OCI-LY7 (cell line): ENCODE measurements around the gene DNAH8. TPM values are rescaled to one million over a fixed set of nuclear protein-coding genes. Genes with fewer than 3 reads are reported as not detected.

ENCODE experiments used
- BruUV-seq: library from RNA; stranded (reverse); fragments of 400-500 nt; replicated peaks from 2 replicates; lab custom pipeline; 2021; lab: Mats Ljungman, UMichigan
- CTCF ChIA-PET: fragments of 300-600 bp; sonication (Branson Sonifier 250); formaldehyde crosslinking; loops from one replicate; lab custom pipeline; 2022; ENCODE audit warnings: antibody characterized with exemption; ENCODE audit not compliant: unreplicated experiment; lab: Charles Lee
- POLR2A ChIA-PET: fragments of 300-600 bp; sonication (Branson Sonifier 250); formaldehyde crosslinking; loops from one replicate; lab custom pipeline; 2022; ENCODE audit warnings: antibody characterized with exemption; lab: Charles Lee
- DNase-seq: peaks from one replicate; pipeline ENCODE4 v3.0.0-alpha.2; 2015; ENCODE audit warnings: low spot score
- H2AFZ ChIP-seq: fragments of 200-600 bp; sonication (generic), shearing (Covaris generic); 2 replicates; pipeline ENCODE4 v1.6.1; 2014; ENCODE audit warnings: mild to moderate bottlenecking, antibody characterized with exemption, low read length, moderate library complexity
- H3K27ac ChIP-seq: fragments of 200-600 bp; sonication (generic); 2 replicates; pipeline ENCODE4 v1.5.1; 2014; ENCODE audit warnings: mixed run types, low read depth, mild to moderate bottlenecking, moderate library complexity, low read length, inconsistent platforms; ENCODE audit not compliant: poor library complexity, severe bottlenecking
- H3K36me3 ChIP-seq: fragments of 200-600 bp; sonication (generic); 2 replicates; pipeline ENCODE4 v1.6.1; 2014; ENCODE audit warnings: mild to moderate bottlenecking, antibody characterized with exemption, low read length, moderate library complexity, mixed read lengths; ENCODE audit not compliant: insufficient read depth
- H3K4me1 ChIP-seq: fragments of 200-600 bp; sonication (generic); 2 replicates; pipeline ENCODE4 v1.5.1; 2014; ENCODE audit warnings: mild to moderate bottlenecking, low read length; ENCODE audit not compliant: insufficient read depth, poor library complexity, severe bottlenecking
- H3K4me2 ChIP-seq: fragments of 200-600 bp; sonication (generic); 2 replicates; pipeline ENCODE4 v1.6.1; 2014; ENCODE audit warnings: mild to moderate bottlenecking, low read length
- H3K4me3 ChIP-seq: fragments of 200-600 bp; sonication (generic); 2 replicates; pipeline ENCODE4 v1.5.1; 2014; ENCODE audit warnings: mild to moderate bottlenecking, low read depth, low read length; ENCODE audit not compliant: poor library complexity, severe bottlenecking
- H3K79me2 ChIP-seq: fragments of 200-600 bp; sonication (generic); 2 replicates; pipeline ENCODE4 v1.6.1; 2016; ENCODE audit warnings: low read depth, mild to moderate bottlenecking, low read length, moderate library complexity, mixed read lengths; ENCODE audit not compliant: insufficient read depth
- H3K9me2 ChIP-seq: fragments of 200-600 bp; sonication (generic); 2 replicates; pipeline ENCODE4 v1.6.1; 2016; ENCODE audit warnings: mild to moderate bottlenecking, low read length, mixed read lengths; ENCODE audit not compliant: insufficient read depth
- H3K9me3 ChIP-seq: fragments of 200-600 bp; sonication (generic); 2 replicates; pipeline ENCODE4 v1.6.1; 2014; ENCODE audit warnings: mild to moderate bottlenecking, mixed run types, low read length, mixed read lengths
- H4K20me1 ChIP-seq: fragments of 200-600 bp; sonication (generic); 2 replicates; pipeline ENCODE4 v1.6.1; 2014; ENCODE audit warnings: mild to moderate bottlenecking, antibody characterized with exemption, low read length, moderate library complexity, mixed read lengths; ENCODE audit not compliant: insufficient read depth
- EZH2phosphoT487 ChIP-seq: fragments of 200-600 bp; sonication (generic); IDR thresholded peaks from 2 replicates; pipeline ENCODE4 v1.6.1; 2018; ENCODE audit warnings: low read depth, borderline replicate concordance, mild to moderate bottlenecking, mixed run types, antibody characterized with exemption, low read length, moderate library complexity, mixed read lengths
- intact Hi-C: fragments of 100-400 bp; cut with micrococcal nuclease; formaldehyde crosslinking; loops from one replicate; pipeline ENCODE4 v1.10.0; 2022; ENCODE audit not compliant: unreplicated experiment
- total RNA-seq, 2 experiments: library from RNA; depleted of rRNA in 1 of 2; stranded (reverse); fragments of >200 nt in 1 of 2; shearing (Covaris generic) in 1 of 2; gene quantifications; 2 replicates each; pipeline ENCODE4 v1.2.3, GENCODE V29; 2014 to 2022
- TF ChIP-seq, protein P1 (sequence below): fragments of 200-600 bp; sonication (generic); conservative IDR thresholded peaks from 2 replicates; pipeline ENCODE4 v1.5.1; 2014; ENCODE audit warnings: mild to moderate bottlenecking, antibody characterized with exemption, low read length, moderate library complexity, mixed read lengths

Gene DNAH8
- total RNA-seq, 2 experiments from 2014 or later = not detected

DNA sequence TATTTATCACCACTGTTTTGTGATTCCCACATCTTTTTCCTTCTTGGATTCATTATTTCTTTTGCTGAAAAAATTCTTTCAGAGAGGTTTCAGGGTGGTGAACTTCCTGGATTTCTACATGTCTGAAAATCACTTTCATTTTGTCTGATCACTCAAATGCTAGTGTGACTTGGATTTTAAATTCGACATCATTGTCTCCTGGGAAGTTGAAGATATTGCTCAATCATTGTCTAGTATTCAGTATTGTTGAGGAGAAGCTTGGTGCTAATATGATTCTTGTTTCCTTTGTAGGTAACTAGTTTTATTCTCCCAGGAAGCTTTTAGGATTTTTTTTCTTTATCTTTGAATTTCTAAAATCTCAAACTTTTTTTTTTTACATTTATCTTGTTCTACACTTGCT lies 45.0 kb downstream of the DNAH8 start:
- no peaks in the 10 kb centered on the region for H4K20me1 ChIP-seq
- H3K79me2 ChIP-seq = no peaks in the 10 kb centered on the region
- ChIA-PET CTCF (no interaction called here), POLR2A (no interaction called here)
- no peak for DNase-seq
- H3K4me2 ChIP-seq = no peak overlapping the region
- H3K36me3 ChIP-seq = no peaks in the 10 kb centered on the region
- H3K9me3 ChIP-seq = no peaks in the 10 kb centered on the region
- BruUV-seq = no TSS peak
- no peaks in the 10 kb centered on the region for H3K9me2 ChIP-seq
- no peak overlapping the region for H3K27ac ChIP-seq
- no peak overlapping the region for H2AFZ ChIP-seq
- TF ChIP-seq, protein P1, sequence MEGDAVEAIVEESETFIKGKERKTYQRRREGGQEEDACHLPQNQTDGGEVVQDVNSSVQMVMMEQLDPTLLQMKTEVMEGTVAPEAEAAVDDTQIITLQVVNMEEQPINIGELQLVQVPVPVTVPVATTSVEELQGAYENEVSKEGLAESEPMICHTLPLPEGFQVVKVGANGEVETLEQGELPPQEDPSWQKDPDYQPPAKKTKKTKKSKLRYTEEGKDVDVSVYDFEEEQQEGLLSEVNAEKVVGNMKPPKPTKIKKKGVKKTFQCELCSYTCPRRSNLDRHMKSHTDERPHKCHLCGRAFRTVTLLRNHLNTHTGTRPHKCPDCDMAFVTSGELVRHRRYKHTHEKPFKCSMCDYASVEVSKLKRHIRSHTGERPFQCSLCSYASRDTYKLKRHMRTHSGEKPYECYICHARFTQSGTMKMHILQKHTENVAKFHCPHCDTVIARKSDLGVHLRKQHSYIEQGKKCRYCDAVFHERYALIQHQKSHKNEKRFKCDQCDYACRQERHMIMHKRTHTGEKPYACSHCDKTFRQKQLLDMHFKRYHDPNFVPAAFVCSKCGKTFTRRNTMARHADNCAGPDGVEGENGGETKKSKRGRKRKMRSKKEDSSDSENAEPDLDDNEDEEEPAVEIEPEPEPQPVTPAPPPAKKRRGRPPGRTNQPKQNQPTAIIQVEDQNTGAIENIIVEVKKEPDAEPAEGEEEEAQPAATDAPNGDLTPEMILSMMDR = no peak
- no peak for TF ChIP-seq EZH2phosphoT487
- no peak overlapping the region for H3K4me3 ChIP-seq
- no peaks in the 10 kb centered on the region for H3K4me1 ChIP-seq
- intact Hi-C loops = no loop called here

DNA sequence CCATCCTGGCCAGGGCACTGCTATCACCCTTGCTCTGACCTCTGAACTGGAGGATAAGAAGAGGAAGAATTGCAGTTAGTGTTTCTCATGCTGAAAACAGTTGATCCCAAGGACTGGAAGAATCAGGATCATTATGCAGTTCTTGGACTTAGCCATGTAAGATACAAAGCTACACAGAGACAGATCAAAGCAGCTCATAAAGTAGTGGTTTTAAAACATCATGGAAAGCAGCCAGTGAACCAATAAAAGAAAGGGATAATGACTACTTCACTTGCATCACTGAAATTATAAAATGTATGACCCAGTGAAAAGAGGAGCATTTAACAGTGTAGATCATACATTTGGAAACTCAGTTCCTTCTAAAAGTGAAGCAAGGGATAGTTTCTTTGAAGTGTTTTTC lies 47.7 kb downstream of the DNAH8 start:
- Histone ChIP-seq H3K9me3 (no peaks in the 10 kb centered on the region), H3K27ac (no peak overlapping the region), H3K4me3 (no peak overlapping the region), H3K4me1 (no peaks in the 10 kb centered on the region), H3K4me2 (no peak overlapping the region), H4K20me1 (no peaks in the 10 kb centered on the region), H3K9me2 (no peaks in the 10 kb centered on the region), H3K36me3 (no peaks in the 10 kb centered on the region), H3K79me2 (no peaks in the 10 kb centered on the region), H2AFZ (no peak overlapping the region)
- TF ChIP-seq, protein P1 = no peak
- TF ChIP-seq EZH2phosphoT487 = no peak
- ChIA-PET CTCF (no interaction called here), POLR2A (interaction anchor here (1.1 kb wide), 1 partner anchor 350 kb away, joined by 3 read pairs; no protein-coding TSS in a partner anchor)
- no peak for DNase-seq
- intact Hi-C loops = no loop called here
- BruUV-seq = no TSS peak

DNA sequence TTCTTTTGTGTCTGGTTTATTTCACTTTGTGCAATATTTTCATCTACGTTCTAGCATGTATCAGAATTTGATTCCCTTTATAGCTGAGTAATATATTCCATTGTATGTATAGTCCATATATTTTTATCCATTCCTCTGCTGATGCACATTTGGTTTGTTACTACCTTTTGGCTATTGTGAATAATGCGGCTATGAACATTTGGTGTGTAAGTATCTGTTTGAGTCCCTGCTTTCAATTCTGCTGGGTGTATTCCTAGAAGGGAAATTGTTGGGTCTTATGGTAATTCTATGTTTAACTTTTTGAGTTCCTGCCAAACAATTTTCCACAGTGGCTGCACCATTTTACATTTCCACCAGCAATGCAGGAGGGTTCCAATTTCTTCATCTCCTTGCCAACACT lies 52.4 kb downstream of the DNAH8 start:
- intact Hi-C loops = no loop called here
- BruUV-seq = no TSS peak

More for the DNA sequence above, 52.4 kb downstream of the DNAH8 start:
- Histone ChIP-seq H3K27ac (no peak overlapping the region), H2AFZ (no peak overlapping the region), H3K4me1 (no peaks in the 10 kb centered on the region), H3K9me3 (no peaks in the 10 kb centered on the region), H3K4me2 (no peak overlapping the region), H3K36me3 (no peaks in the 10 kb centered on the region), H4K20me1 (no peaks in the 10 kb centered on the region), H3K79me2 (no peaks in the 10 kb centered on the region), H3K4me3 (no peak overlapping the region), H3K9me2 (no peaks in the 10 kb centered on the region)
- ChIA-PET CTCF (no interaction called here), POLR2A (no interaction called here)
- TF ChIP-seq EZH2phosphoT487 = no peak
- TF ChIP-seq, protein P1 = no peak
- no peak for DNase-seq
